ENCODE data around the gene LY86. TPM values are rescaled to one million over a fixed set of nuclear protein-coding genes. Genes with fewer than 3 reads are reported as not detected.

LY86 gene
- total RNA-seq, 1 donor from 2014 or later = not detected

DNA sequence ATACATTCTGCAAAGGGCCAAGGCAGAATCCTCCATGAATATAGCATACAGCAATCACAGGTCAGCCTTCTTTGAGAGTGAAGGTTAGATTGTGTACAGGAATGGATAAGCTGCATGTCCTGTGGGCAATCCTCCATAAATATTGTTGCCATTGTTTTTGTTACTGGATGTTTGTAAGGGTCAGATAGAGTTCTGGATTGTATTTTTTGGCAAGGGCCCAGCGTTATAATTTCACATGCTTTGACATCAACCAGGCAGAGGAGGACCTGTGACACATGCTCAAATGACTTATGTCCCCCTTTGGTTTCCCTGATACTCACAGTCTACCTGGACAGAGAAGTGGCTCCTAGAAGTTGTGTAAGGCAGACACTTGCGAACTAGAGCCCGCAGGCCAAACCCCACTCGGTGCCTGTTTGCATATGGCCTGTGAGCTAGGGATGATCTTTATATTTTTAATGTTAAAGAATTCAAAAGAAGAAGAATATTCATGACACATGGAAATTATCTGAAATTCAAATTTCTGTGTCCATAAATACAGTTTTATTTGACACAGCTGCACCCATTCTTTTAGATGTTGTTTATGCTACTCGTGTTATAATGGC, 5.4 kb downstream of the LY86 start:
- H3K27me3 Mint-ChIP-seq (ENCODE audit: low read depth) = no peaks in the 10 kb centered on the region

DNA sequence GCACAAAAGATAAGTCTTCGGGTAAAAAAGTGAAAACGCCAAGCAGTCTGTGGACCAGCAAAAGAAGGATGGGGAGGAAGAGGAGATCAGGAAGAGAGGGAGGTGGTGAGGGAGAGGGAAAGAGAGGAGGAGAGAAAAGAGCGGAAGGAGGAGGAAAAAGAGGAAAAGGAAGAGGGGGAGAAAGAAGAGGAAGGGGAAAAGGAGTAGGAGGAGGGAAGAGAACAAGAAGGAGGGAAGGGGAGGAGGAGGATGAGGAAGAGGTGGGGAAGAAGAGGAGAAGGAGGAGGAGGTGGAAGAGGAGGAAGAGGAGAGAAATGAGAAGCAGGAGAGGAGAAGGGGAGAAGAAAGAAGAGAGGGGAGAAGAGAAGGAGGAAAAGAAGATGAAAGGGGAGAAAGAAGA, 6.5 kb downstream of the LY86 start:
- Mint-ChIP-seq H3K27ac (peak overlapping the region; percentile 82), H3K9me3 (peaks cover 5% of the 10 kb centered on the region), H3K36me3 (no peaks in the 10 kb centered on the region), H3K4me3 (no peak overlapping the region), H3K27me3 (ENCODE audit: low read depth) (no peaks in the 10 kb centered on the region), H3K4me1 (peaks cover 76% of the 10 kb centered on the region)
- TF ChIP-seq CTCF (IDR thresholded peaks at IDR 0.05; ENCODE audit: unreplicated experiment) = no peak
- DNase-seq (ENCODE audit: low spot score in 2 of 2, unreplicated experiment in 2 of 2) = no peak

More for the DNA sequence above, 5.4 kb downstream of the LY86 start:
- peak overlapping the region; percentile 82 for H3K27ac Mint-ChIP-seq
- peaks cover 66% of the 10 kb centered on the region for H3K4me1 Mint-ChIP-seq
- DNase-seq (ENCODE audit: low spot score in 2 of 2, unreplicated experiment in 2 of 2) = no peak
- no peak for TF ChIP-seq CTCF (IDR thresholded peaks at IDR 0.05; ENCODE audit: unreplicated experiment)
- no peaks in the 10 kb centered on the region for H3K36me3 Mint-ChIP-seq
- no peak overlapping the region for H3K4me3 Mint-ChIP-seq
- H3K9me3 Mint-ChIP-seq = peaks cover 5% of the 10 kb centered on the region

DNA sequence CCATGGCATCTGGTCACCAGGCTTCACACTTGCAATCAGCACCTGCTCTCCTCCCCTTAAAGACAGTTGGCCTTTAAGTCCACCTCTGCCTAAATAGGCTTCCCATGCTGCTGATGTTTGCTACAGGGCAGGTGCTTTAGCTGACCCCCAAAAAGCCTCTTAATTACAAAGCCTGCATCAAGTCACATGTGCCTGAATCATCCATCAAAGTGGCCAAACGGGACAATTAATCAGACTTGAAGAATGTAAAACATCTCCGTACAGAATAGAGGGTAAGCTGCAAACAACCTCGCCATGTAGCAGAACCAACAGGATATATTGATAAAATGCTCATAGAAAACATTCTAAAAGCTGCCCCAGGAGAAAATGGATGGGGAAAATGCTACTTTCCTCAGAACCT, 7.4 kb downstream of the LY86 start:
- no peaks in the 10 kb centered on the region for H3K27me3 Mint-ChIP-seq (ENCODE audit: low read depth)
- TF ChIP-seq CTCF (IDR thresholded peaks at IDR 0.05; ENCODE audit: unreplicated experiment) = no peak
- no peak for DNase-seq (ENCODE audit: low spot score in 2 of 2, unreplicated experiment in 2 of 2)
- H3K9me3 Mint-ChIP-seq = peaks cover 5% of the 10 kb centered on the region
- no peaks in the 10 kb centered on the region for H3K36me3 Mint-ChIP-seq
- peak overlapping the region; percentile 79 for H3K27ac Mint-ChIP-seq
- peaks cover 80% of the 10 kb centered on the region for H3K4me1 Mint-ChIP-seq
- H3K4me3 Mint-ChIP-seq = no peak overlapping the region

- Mint-ChIP-seq H3K27me3 (ENCODE audit: low read depth) (no peaks in the 10 kb centered on the region), H3K4me3 (no peak overlapping the region), H3K4me1 (peaks cover 79% of the 10 kb centered on the region), H3K9me3 (peaks cover 5% of the 10 kb centered on the region), H3K27ac (peak overlapping the region; percentile 79), H3K36me3 (no peaks in the 10 kb centered on the region)
- DNase-seq (ENCODE audit: low spot score in 2 of 2, unreplicated experiment in 2 of 2) = no peak
- TF ChIP-seq CTCF (IDR thresholded peaks at IDR 0.05; ENCODE audit: unreplicated experiment) = no peak
Measured at GRCh38 chr6:6596529-6597328, 8.2 kb downstream of the LY86 start.

- TF ChIP-seq CTCF (IDR thresholded peaks at IDR 0.05; ENCODE audit: unreplicated experiment) = no peak
- no peaks in the 10 kb centered on the region for H3K27me3 Mint-ChIP-seq (ENCODE audit: low read depth)
- H3K36me3 Mint-ChIP-seq = no peaks in the 10 kb centered on the region
Measured at GRCh38 chr6:6597682-6598081, 9.2 kb downstream of the LY86 start.

More at GRCh38 chr6:6597682-6598081, 9.2 kb downstream of the LY86 start:
- Mint-ChIP-seq H3K27ac (peak overlapping the region; percentile 36), H3K4me1 (peaks cover 73% of the 10 kb centered on the region), H3K4me3 (no peak overlapping the region), H3K9me3 (peaks cover 5% of the 10 kb centered on the region)
- DNase-seq (ENCODE audit: low spot score in 2 of 2, unreplicated experiment in 2 of 2) = no peak

Data from mesothelial cell of epicardium (in vitro differentiated cells).